ENCODE measurements around the gene YPEL4.
"Not testable (repeated sequence)": the region's sequence is repeated elsewhere in the genome, so short reads cannot be mapped to it uniquely, and the experiment has no call there.

Gene YPEL4, protein sequence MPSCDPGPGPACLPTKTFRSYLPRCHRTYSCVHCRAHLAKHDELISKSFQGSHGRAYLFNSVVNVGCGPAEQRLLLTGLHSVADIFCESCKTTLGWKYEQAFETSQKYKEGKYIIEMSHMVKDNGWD

DNA sequence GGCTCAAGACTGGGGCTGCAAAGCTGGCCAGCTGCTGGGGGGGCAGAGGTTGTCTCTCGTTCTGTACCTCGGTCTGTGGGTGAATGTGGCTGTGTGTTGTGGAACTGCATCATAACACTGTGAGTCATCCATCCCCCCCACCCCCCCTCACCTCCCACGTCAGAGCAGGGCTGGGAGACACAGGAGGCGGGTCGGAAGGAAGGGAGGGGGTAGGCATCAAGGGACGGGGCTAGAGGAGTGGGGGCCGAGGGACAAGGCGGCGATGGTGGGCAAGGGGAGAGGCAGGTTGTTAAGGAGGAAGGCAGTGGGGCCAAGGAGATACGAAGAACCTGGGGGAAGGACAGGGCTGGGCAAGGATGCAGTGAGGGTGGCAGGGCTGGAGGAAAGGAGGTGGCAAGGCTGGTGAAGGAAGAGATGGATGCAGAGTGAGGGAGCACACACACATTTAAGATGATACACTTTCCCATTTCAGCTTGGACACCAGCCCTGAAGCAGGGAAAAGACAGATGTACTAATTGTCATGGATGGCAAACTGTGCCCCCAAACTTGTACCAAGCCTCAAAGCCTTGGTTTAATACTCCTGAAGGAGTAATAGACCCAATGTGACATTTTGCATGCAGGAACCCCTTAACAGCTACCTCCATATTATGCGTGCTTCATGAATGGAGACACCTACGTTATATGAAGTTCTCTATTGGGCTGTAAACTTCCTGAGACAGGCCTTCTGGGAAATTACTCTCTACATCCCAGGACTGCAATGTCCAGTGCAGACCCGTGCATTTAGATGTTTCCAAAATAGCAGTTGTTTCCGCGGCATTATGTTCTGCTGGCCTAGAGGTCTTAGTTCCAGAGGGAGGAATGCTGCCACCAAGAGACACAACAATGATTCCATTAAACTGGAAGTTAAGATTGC lies at the start of gene YPEL4:
Gene YPEL4, minus strand, starts transcription at position 87 of the 913 bp plus-strand sequence. CDS start 2,805 bp downstream, outside the sequence.
- Histone ChIP-seq H3K9ac (no peak within 1 kb of the TSS), H3K4me3 (peak within 1 kb of the TSS; percentile 27), H3K4me1 (peaks cover 50% of the 10 kb centered on the region), H3K27ac (no peak within 1 kb of the TSS), H3K9me3 (no peaks in the 10 kb centered on the region), H3K27me3 (peaks cover 65% of the 10 kb centered on the region), H3K4me2 (peak within 1 kb of the TSS; percentile 68), H4K20me1 (peaks cover 44% of the 10 kb centered on the region), H3K36me3 (no peaks in the 10 kb centered on the region)
- TF ChIP-seq Cebpa-rat (IDR thresholded peaks at IDR 0.05), result no peak

DNA sequence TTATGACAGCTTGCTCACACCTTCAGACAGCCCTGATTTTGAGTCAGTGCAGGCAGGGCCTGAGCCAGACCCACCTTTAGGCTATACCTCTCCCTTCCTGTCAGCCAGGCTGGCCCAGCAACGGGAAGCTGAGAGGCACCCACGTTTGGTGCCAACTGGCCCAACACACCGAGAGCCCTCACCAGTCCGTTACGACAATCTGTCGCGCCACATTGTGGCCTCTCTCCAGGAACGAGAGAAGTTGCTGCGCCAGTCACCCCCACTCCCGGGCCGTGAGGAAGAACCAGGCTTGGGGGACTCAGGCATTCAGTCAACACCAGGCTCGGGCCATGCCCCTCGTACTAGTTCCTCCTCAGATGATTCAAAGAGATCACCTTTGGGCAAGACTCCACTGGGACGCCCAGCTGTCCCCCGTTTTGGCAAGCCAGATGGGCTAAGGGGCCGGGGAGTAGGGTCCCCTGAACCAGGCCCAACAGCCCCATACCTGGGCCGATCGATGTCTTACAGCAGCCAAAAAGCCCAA lies 49.2 kb upstream of the YPEL4 start:
- no peak for TF ChIP-seq Cebpa-rat (IDR thresholded peaks at IDR 0.05)
- H4K20me1 ChIP-seq, result peaks cover 44% of the 10 kb centered on the region
- H3K27ac ChIP-seq, result no peak overlapping the region
- no peaks in the 10 kb centered on the region for H3K4me1 ChIP-seq
- H3K4me3 ChIP-seq, result no peak overlapping the region
- H3K27me3 ChIP-seq, result no peaks in the 10 kb centered on the region
- peaks cover 100% of the 10 kb centered on the region for H3K36me3 ChIP-seq
- H3K9ac ChIP-seq, result no peak overlapping the region
- H3K9me3 ChIP-seq, result no peaks in the 10 kb centered on the region
- no peak overlapping the region for H3K4me2 ChIP-seq

DNA sequence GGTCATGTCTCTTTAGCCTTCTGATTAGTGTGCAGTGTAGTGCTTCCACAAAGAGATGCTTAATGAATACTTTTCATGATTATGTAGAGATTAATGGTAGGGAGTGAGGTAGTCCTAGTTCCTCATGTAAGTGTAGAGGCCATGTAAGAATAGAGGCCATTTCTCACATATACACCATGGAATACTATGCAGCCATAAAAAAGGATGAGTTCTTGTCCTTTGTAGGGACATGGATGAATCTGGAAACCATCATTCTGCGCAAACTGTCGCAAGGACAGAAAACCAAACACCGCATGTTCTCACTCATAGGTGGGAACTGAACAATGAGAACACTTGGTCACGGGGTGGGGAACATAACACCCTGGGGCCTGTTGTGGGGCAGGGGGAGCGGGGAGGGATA lies 40.8 kb upstream of the YPEL4 start:
- not testable (repeated sequence) for H3K4me1 ChIP-seq, H3K4me2 ChIP-seq, H3K9me3 ChIP-seq, H3K27me3 ChIP-seq, H3K4me3 ChIP-seq, H3K9ac ChIP-seq, H3K27ac ChIP-seq
- peaks cover 62% of the 10 kb centered on the region for H4K20me1 ChIP-seq
- peaks cover 97% of the 10 kb centered on the region for H3K36me3 ChIP-seq

DNA sequence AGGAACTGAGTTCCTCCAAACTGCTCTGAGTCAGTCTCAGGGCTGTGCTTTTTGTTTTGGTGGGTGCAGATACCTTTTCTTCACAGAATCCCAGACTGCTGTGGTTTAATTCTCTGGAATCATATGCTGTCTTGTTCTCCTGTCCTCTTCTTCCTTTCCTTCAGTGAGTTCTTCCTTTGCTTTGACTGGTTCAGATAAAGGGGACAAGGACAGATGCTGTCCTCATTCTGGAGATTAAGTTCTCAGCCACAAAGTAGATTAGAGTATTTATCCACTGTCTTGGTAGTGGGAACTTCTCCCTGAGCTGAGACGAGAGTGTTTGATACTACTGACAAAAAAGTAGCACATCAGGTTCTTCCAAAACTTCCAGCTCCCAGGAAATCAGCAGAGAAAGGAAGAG lies 31.5 kb upstream of the YPEL4 start:
- no peak overlapping the region for H3K27ac ChIP-seq
- H3K4me1 ChIP-seq, result no peaks in the 10 kb centered on the region
- H3K4me2 ChIP-seq, result no peak overlapping the region
- H3K4me3 ChIP-seq, result no peak overlapping the region
- H3K36me3 ChIP-seq, result peaks cover 99% of the 10 kb centered on the region
- H3K9me3 ChIP-seq, result no peaks in the 10 kb centered on the region
- TF ChIP-seq Cebpa-rat (IDR thresholded peaks at IDR 0.05), result no peak
- H4K20me1 ChIP-seq, result peaks cover 100% of the 10 kb centered on the region
- H3K27me3 ChIP-seq, result no peaks in the 10 kb centered on the region
- no peak overlapping the region for H3K9ac ChIP-seq

DNA sequence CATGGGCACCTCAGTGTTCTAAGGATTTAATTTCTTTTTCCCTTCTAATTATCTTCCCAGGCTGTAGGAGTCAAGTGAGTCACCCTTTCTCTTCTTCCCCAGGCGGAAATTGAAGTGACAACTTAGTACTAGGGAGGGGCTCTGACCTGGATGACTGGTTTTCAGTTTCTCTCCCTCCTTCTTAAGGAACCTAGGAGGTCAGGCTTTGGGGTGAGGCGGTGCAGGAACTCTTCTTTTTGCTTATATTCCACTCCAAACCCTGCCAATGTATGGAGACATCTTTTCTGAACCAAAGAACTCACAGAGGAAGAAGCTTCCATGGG lies 30.8 kb upstream of the YPEL4 start:
- H3K9me3 ChIP-seq, result no peaks in the 10 kb centered on the region
- H3K36me3 ChIP-seq, result peaks cover 99% of the 10 kb centered on the region
- H3K27me3 ChIP-seq, result no peaks in the 10 kb centered on the region
- no peak overlapping the region for H3K27ac ChIP-seq
- H3K4me3 ChIP-seq, result no peak overlapping the region
- H3K4me2 ChIP-seq, result no peak overlapping the region
- H3K9ac ChIP-seq, result no peak overlapping the region
- H4K20me1 ChIP-seq, result peaks cover 100% of the 10 kb centered on the region
- TF ChIP-seq Cebpa-rat (IDR thresholded peaks at IDR 0.05), result no peak
- no peaks in the 10 kb centered on the region for H3K4me1 ChIP-seq

DNA sequence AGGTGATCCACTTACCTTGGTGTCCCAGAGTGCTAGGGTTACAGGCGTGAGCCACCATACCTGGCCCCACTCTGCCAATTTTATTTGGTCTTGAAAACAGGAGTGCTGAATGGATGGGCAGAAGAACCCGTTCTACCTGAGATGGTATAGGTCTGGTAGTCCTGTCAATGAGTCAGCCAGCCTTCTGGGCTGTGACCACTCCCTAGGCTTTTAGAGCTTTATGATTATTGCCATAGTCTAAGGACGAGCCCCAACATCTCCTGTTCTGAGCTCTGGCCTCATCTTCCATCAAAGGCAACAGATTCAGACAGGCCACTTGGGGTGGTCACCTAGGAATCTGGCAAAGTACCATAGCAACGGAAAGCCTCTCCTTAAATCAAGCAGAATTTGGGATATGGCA lies 29.7 kb upstream of the YPEL4 start:
- Histone ChIP-seq H3K4me3 (no peak overlapping the region), H3K9ac (no peak overlapping the region), H3K27me3 (no peaks in the 10 kb centered on the region), H3K36me3 (peaks cover 99% of the 10 kb centered on the region), H4K20me1 (peaks cover 100% of the 10 kb centered on the region), H3K27ac (no peak overlapping the region), H3K4me2 (no peak overlapping the region), H3K9me3 (no peaks in the 10 kb centered on the region), H3K4me1 (no peaks in the 10 kb centered on the region)
- TF ChIP-seq Cebpa-rat (IDR thresholded peaks at IDR 0.05), result no peak

DNA sequence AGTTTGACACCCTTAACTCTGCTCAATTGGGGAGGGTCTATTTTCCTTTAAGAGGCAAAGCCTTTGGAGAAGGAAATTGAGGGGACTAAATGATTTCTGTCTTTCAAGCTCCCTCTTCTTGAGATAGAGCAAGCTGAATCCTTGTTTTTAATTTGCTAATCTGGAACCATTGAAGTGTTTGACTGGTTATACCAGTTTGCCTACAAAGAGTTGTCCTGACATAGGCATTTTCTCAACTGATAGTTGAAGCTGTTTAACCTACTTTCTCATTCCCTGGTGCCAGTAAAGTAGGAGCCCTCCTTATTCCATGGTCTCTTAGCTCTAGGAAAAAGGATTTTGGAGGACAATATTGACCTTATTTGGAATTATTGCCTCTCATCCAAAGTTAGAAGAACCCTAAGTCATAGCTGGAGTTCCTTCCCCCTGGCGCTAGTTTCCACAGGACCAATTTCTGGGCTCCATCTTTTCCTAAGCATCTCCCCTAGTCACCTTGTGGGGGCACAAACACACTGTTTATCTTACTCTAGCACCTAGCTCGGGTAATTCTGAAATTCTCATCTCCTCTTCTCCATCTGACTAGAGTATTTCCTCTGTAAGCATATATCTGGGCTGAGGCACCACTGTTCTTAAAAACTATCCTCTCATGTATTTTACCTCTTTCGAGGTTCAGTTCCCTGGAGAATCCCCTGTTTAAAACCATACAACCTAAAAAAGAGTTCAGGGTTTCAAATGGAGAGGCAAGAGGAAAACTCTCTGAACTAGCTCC lies 25.6 kb upstream of the YPEL4 start:
- Histone ChIP-seq H3K36me3 (peaks cover 99% of the 10 kb centered on the region), H4K20me1 (peaks cover 100% of the 10 kb centered on the region), H3K4me1 (peaks cover 5% of the 10 kb centered on the region; the same call in 1 of the 2 replicates), H3K9me3 (no peaks in the 10 kb centered on the region), H3K9ac (no peak overlapping the region), H3K4me2 (no peak overlapping the region), H3K27ac (no peak overlapping the region), H3K4me3 (no peak overlapping the region), H3K27me3 (no peaks in the 10 kb centered on the region)
- no peak for TF ChIP-seq Cebpa-rat (IDR thresholded peaks at IDR 0.05)

DNA sequence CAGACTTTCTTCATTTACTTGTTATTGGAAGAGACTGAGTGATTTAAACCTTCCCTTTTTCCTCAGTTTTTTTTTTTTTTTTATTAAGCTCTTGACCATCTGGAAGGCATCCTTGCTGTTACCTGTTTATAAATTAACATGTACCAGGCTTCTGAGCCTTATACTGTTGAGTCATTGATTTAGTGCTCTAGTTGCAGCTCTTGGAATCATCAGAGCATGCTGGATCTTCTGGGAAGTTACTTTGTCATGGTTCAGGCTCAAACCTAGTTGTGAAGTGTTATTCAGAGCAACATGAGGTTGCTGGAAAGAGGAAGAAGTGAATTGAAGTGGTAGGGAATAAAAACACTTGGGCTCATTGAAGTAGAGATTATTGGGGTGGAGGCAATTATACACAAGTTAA lies 24.5 kb upstream of the YPEL4 start:
- no peaks in the 10 kb centered on the region for H3K27me3 ChIP-seq
- H3K27ac ChIP-seq, result no peak overlapping the region
- TF ChIP-seq Cebpa-rat (IDR thresholded peaks at IDR 0.05), result no peak
- no peaks in the 10 kb centered on the region for H3K9me3 ChIP-seq
- H3K36me3 ChIP-seq, result peaks cover 91% of the 10 kb centered on the region
- H4K20me1 ChIP-seq, result peaks cover 100% of the 10 kb centered on the region
- peaks cover 15% of the 10 kb centered on the region for H3K4me1 ChIP-seq
- H3K4me2 ChIP-seq, result no peak overlapping the region
- H3K9ac ChIP-seq, result no peak overlapping the region
- no peak overlapping the region for H3K4me3 ChIP-seq

DNA sequence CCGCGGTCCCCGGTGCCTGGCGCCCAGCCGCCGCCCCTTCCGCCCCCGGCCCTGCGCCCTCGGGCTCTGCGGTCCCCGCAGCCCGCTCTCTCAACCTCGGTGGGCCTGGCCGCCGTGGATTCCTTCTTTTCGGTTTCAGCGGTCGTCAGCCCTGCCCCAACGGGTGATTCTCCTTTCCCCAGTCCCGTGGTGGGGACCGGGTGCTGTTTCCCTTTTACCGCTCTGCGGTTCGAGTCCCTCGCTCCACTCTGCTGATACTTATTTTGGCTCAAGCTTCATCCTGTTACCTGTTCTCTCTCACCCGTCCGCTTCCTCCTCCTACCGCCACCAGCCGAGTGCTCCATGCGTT lies 18.7 kb upstream of the YPEL4 start:
- Histone ChIP-seq H3K36me3 (peaks cover 33% of the 10 kb centered on the region), H3K27me3 (no peaks in the 10 kb centered on the region), H4K20me1 (peaks cover 52% of the 10 kb centered on the region), H3K4me3 (peak overlapping the region; percentile 94), H3K4me1 (peaks cover 28% of the 10 kb centered on the region), H3K27ac (peak overlapping the region; percentile 100), H3K9me3 (no peaks in the 10 kb centered on the region), H3K4me2 (peak overlapping the region; percentile 93), H3K9ac (peak overlapping the region; percentile 99)
- no peak for TF ChIP-seq Cebpa-rat (IDR thresholded peaks at IDR 0.05)

Measured in BLaER1 (cell line).